ENCODE results near the gene CAP1.

DNA sequence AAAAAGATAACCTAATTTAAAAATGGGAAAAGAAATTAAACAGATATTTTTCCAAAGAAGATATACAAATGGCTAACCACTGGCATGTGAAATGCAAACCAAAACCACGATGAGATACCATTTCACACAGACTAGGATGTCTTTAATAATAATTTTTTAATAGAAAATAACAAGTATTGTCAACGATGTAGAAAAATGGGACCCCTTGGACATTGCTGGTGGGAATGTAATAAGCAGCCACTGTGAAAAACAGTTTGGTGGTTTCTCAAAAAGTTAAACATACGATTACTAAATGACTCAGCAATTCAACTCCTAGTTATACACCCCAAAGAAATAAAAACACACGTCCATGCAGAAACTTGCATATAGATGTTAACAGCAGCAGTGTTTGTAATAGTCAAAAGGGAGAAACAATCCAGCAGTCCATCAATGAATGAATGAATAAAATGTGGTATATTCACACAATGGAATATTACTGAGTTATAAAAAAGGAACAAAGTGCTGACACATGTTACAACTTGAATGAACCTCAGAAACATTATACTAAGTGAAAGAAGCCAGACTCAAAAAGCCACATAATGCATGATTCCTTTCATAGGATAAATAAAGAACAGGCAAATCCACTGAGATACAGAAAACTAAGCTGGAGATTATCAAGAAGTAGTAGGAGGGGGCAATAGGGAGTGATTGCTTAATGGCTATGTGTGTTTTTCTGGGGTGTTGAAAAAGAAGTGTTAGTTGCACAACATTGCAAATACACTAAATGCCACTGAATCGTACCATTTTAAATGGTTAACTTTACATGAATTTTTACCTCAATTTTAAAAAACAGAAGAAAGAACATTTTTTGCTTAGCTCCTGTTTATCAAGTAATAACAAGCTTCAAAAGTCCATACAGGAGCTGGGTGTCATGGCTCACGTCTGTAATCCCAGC lies 52.4 kb downstream of the CAP1 start:
- TF ChIP-seq, protein P1, sequence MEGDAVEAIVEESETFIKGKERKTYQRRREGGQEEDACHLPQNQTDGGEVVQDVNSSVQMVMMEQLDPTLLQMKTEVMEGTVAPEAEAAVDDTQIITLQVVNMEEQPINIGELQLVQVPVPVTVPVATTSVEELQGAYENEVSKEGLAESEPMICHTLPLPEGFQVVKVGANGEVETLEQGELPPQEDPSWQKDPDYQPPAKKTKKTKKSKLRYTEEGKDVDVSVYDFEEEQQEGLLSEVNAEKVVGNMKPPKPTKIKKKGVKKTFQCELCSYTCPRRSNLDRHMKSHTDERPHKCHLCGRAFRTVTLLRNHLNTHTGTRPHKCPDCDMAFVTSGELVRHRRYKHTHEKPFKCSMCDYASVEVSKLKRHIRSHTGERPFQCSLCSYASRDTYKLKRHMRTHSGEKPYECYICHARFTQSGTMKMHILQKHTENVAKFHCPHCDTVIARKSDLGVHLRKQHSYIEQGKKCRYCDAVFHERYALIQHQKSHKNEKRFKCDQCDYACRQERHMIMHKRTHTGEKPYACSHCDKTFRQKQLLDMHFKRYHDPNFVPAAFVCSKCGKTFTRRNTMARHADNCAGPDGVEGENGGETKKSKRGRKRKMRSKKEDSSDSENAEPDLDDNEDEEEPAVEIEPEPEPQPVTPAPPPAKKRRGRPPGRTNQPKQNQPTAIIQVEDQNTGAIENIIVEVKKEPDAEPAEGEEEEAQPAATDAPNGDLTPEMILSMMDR (IDR thresholded peaks at IDR 0.05; ENCODE audit: low read length) = no peak
- no peak for TF ChIP-seq EZH2 (IDR thresholded peaks at IDR 0.05; ENCODE audit: borderline replicate concordance, low read length)
